ENCODE measurements around the gene URB1.
"Not testable (repeated sequence)": the region's sequence is repeated elsewhere in the genome, so short reads cannot be mapped to it uniquely, and the experiment has no call there.

Gene URB1

DNA sequence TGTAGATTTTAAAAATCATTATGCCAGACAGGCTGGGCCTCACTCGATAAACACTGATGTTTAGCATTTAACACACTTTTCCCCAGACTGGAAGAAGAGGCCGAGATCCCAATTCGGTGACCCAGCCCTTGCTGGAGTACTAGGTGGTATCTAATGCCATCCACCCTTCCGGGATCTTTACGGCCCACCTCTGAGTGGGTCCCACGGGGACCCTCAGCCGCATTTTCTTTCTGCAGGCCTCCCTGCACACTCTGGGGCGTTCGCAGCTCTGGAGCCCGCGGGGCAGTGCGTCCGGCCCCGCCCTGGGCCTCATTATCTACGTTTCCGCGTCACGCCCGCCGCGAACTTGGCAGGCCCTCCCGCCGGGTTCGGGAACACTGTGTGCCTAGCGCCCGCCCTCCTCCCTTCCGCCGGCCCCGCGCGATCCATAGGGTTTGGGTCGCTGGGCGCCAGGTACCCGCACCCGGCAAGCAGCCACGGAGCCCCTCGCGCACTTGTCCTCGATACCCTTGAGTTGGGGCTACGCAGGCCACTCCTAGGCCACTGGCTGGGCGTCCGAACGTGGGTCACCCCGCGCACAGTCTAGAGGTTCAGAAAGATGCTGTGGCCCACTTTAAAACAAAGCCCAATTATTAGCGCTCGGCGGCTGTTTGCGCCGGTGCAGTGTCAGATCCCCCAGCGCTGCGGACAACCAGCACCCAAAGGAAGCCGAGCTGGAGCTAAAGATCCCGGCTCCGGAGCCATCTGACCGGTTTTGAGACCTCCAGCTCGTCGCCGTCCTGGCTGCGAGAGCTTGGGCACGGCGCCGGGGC, 18.7 kb upstream of the URB1 start:
- DNase-seq (ENCODE audit: low read depth, low spot score) = no peak
- H3K27ac ChIP-seq (ENCODE audit: low read length) = no peak overlapping the region
- no CpG with 5 or more reads among the region's 63 CpGs for WGBS (ENCODE audit: insufficient coverage, insufficient read length)
- no peaks in the 10 kb centered on the region for H3K9me3 ChIP-seq (ENCODE audit: control insufficient read depth, insufficient read depth, low read length)
- peak overlapping the region; percentile 15; the same call in 1 of the 2 replicates for H3K4me3 ChIP-seq (ENCODE audit: low read length)
- H3K36me3 ChIP-seq (ENCODE audit: control insufficient read depth, insufficient read depth, low read length) = no peaks in the 10 kb centered on the region
- H3K27me3 ChIP-seq (ENCODE audit: control insufficient read depth, insufficient read depth, low read length) = peaks cover 28% of the 10 kb centered on the region; the same call in 1 of the 2 replicates
- H3K4me1 ChIP-seq (ENCODE audit: control insufficient read depth, insufficient read depth, low read length) = no peaks in the 10 kb centered on the region

DNA sequence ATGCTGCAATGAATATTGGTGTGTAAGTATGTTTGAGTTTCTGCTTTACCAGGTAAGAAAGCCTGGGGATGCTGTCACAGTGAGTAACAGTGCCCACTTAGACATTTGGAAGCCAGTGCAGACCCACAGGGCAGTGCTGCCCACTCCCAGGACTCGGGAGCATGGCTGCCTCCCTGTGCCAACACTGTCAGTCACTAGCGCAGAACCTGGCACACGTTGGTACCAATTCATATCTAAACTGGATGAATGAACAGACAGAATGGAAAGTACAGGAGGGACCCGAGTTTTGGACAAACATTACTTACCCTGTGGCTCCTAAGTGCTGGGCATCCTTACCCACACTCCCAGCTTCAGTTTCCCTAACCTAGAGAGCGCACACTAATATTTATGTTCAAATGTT, 18.1 kb upstream of the URB1 start:
- Histone ChIP-seq H3K4me3 (ENCODE audit: low read length) (no peak overlapping the region), H3K27me3 (ENCODE audit: control insufficient read depth, insufficient read depth, low read length) (peaks cover 28% of the 10 kb centered on the region; the same call in 1 of the 2 replicates), H3K27ac (ENCODE audit: low read length) (no peak overlapping the region), H3K9me3 (ENCODE audit: control insufficient read depth, insufficient read depth, low read length) (no peaks in the 10 kb centered on the region), H3K36me3 (ENCODE audit: control insufficient read depth, insufficient read depth, low read length) (no peaks in the 10 kb centered on the region), H3K4me1 (ENCODE audit: control insufficient read depth, insufficient read depth, low read length) (no peaks in the 10 kb centered on the region)
- DNase-seq (ENCODE audit: low read depth, low spot score) = no peak
- WGBS (ENCODE audit: insufficient coverage, insufficient read length) = no CpG with 5 or more reads among the region's 5 CpGs

DNA sequence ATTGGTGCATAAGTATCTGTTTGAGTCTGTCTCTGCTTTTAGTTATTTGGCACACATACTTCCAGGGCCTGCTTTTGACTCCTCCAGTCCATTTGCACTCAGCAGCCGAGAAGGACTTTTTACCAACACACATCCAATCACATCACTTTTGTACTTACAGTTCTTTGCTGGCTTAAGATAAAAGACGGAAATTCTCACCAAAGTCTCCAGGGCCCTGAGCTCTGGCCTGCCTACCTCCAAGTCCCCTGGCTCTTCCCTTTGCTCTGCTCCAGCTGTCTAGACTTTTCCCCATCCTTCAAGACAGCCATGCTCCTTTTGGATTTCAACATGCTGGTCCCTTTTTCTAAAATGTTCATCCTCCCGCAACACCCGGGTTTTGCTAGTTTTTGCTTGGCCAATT, 17.5 kb upstream of the URB1 start:
- DNase-seq (ENCODE audit: low read depth, low spot score) = no peak
- H3K27me3 ChIP-seq (ENCODE audit: control insufficient read depth, insufficient read depth, low read length) = peaks cover 28% of the 10 kb centered on the region; the same call in 1 of the 2 replicates
- H3K4me1 ChIP-seq (ENCODE audit: control insufficient read depth, insufficient read depth, low read length) = no peaks in the 10 kb centered on the region
- no peaks in the 10 kb centered on the region for H3K9me3 ChIP-seq (ENCODE audit: control insufficient read depth, insufficient read depth, low read length)
- H3K36me3 ChIP-seq (ENCODE audit: control insufficient read depth, insufficient read depth, low read length) = no peaks in the 10 kb centered on the region
- WGBS (ENCODE audit: insufficient coverage, insufficient read length) = no CpG with 5 or more reads among the region's 4 CpGs
- H3K4me3 ChIP-seq (ENCODE audit: low read length) = no peak overlapping the region
- H3K27ac ChIP-seq (ENCODE audit: low read length) = no peak overlapping the region

DNA sequence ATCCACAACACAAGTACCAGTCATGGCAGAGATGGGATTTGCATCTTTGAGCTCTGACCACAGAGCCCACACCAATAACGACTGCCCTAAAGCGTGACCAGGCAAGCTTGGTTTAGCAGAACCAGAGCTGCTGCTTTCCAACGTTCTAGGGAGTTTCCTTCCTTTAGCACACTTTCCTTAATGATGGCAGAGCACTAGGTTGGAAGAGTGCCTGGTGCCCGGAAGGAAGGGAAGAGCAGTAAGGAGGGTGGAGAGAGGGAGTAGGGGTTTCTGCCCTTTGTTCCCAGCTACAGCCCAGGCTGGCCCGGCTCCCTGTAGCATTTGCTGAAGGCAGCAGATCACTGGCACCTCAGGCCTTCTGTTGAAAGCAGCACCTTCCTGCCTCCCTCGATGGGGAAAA, 13.6 kb upstream of the URB1 start:
- Histone ChIP-seq H3K27ac (ENCODE audit: low read length) (no peak overlapping the region), H3K4me1 (ENCODE audit: control insufficient read depth, insufficient read depth, low read length) (no peaks in the 10 kb centered on the region), H3K36me3 (ENCODE audit: control insufficient read depth, insufficient read depth, low read length) (no peaks in the 10 kb centered on the region), H3K4me3 (ENCODE audit: low read length) (no peak overlapping the region), H3K27me3 (ENCODE audit: control insufficient read depth, insufficient read depth, low read length) (peaks cover 8% of the 10 kb centered on the region; the same call in 1 of the 2 replicates), H3K9me3 (ENCODE audit: control insufficient read depth, insufficient read depth, low read length) (no peaks in the 10 kb centered on the region)
- DNase-seq (ENCODE audit: low read depth, low spot score) = no peak
- no CpG with 5 or more reads among the region's 6 CpGs for WGBS (ENCODE audit: insufficient coverage, insufficient read length)

DNA sequence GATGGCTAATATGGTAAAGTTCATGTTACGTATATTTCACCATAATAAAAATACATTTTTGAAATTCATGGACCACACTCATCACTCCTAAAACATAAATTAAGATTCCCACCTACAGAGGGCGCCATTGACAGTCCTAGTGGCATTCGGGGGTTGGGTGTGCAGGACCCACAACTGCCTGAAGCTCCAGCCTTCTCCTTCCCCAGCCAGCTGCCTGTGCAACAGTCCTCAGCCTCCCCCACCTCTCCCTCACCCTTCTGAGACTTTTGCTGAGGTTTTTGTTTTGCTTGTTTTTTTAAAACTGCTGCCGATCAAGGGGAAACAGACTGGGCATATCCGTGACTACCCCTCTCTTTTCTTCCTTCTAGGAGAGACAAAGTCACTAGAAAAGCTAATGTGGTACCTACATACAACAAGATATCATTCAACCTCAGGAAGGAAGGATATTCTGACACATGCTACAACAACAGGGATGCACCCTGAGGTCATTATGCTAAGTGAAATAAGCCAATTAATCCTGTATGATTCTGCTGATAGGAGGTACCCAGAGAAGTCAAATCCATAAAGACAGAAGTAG, 10.5 kb upstream of the URB1 start:
- Histone ChIP-seq H3K36me3 (ENCODE audit: control insufficient read depth, insufficient read depth, low read length) (no peaks in the 10 kb centered on the region), H3K4me1 (ENCODE audit: control insufficient read depth, insufficient read depth, low read length) (no peaks in the 10 kb centered on the region), H3K27ac (ENCODE audit: low read length) (no peak overlapping the region), H3K4me3 (ENCODE audit: low read length) (no peak overlapping the region), H3K9me3 (ENCODE audit: control insufficient read depth, insufficient read depth, low read length) (no peaks in the 10 kb centered on the region), H3K27me3 (ENCODE audit: control insufficient read depth, insufficient read depth, low read length) (no peaks in the 10 kb centered on the region)
- no CpG with 5 or more reads among the region's 5 CpGs for WGBS (ENCODE audit: insufficient coverage, insufficient read length)
- no peak for DNase-seq (ENCODE audit: low read depth, low spot score)

DNA sequence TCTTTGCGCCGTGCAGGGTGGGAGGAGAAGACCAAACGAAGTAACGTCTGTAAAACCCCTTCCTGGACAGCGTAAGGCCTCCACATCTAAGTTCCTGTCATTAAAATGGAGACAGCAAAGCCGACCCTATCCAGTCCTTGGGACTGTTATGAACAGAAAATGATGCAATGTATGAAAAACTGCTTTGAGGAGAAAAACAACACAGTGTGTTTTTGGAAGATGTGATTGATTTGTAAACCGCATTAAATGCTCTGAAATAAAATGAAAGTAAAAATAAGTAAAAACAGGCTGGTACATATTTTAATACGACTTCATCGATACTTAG, 827 bp upstream of the URB1 start:
- no peak overlapping the region for H3K27ac ChIP-seq (ENCODE audit: low read length)
- WGBS (ENCODE audit: insufficient coverage, insufficient read length) = no CpG with 5 or more reads among the region's 9 CpGs

DNA sequence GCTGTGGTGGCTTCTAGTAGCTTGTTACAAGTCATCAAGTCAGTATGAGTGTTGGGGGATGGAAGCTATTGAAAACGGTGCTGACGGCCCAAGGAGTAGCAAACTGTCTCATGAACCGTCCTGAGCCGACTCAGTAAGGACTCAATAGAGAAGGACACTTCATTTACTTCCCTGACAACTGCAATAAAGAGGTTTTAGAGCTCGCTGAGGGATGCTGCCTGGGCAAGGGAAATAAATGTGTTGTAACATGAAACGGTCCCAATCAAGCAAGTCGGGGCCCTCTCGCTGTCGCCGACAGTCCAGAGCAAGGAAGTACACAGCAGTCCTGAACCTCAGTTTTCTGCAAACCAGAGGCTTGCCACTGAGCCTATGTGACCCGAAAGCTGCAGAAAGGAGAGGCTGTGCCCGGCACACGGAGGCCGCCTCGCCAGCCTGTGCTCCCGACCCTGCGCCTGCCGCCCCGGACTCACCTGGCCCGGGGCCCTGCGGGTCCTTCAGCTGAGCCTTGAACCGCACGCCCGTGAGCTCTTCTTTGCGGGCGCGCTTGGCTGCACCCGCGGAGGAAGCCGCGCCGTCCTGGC, 423 bp downstream of the URB1 start:
- H3K27me3 ChIP-seq (ENCODE audit: control insufficient read depth, insufficient read depth, low read length) = no peaks in the 10 kb centered on the region
- H3K36me3 ChIP-seq (ENCODE audit: control insufficient read depth, insufficient read depth, low read length) = no peaks in the 10 kb centered on the region
- H3K4me3 ChIP-seq (ENCODE audit: low read length) = peak overlapping the region; percentile 82
- H3K27ac ChIP-seq (ENCODE audit: low read length) = no peak overlapping the region
- no peak for DNase-seq (ENCODE audit: low read depth, low spot score)
- H3K4me1 ChIP-seq (ENCODE audit: control insufficient read depth, insufficient read depth, low read length) = no peaks in the 10 kb centered on the region
- no peaks in the 10 kb centered on the region for H3K9me3 ChIP-seq (ENCODE audit: control insufficient read depth, insufficient read depth, low read length)
- no CpG with 5 or more reads among the region's 32 CpGs for WGBS (ENCODE audit: insufficient coverage, insufficient read length)

More for the DNA sequence above, 827 bp upstream of the URB1 start:
- Histone ChIP-seq H3K9me3 (ENCODE audit: control insufficient read depth, insufficient read depth, low read length) (no peaks in the 10 kb centered on the region), H3K4me1 (ENCODE audit: control insufficient read depth, insufficient read depth, low read length) (no peaks in the 10 kb centered on the region), H3K27me3 (ENCODE audit: control insufficient read depth, insufficient read depth, low read length) (no peaks in the 10 kb centered on the region), H3K4me3 (ENCODE audit: low read length) (no peak overlapping the region), H3K36me3 (ENCODE audit: control insufficient read depth, insufficient read depth, low read length) (no peaks in the 10 kb centered on the region)
- DNase-seq (ENCODE audit: low read depth, low spot score) = no peak

DNA sequence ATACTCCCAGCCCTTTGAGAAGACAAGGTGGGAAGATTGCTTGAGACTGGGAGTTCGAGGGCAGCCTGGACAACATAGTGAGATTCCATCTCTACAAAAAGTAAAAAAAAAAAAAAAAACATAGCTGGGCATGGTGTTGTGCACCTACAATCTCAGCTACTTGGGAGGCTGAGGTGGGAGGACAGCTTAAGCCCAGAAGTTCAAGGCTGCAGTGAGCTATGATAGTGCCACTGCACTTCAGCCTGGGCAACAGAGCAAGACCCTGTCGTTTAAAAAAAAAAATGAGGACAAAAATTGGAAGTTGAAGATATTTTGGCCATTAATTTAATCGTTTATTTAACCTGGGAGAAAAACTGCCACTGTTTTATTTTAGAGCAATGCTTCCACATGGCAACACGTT, 1.1 kb downstream of the URB1 start:
- H3K4me1 ChIP-seq (ENCODE audit: control insufficient read depth, insufficient read depth, low read length) = no peaks in the 10 kb centered on the region
- no peak overlapping the region; the same call in 1 of the 2 replicates for H3K4me3 ChIP-seq (ENCODE audit: low read length)
- DNase-seq (ENCODE audit: low read depth, low spot score) = no peak
- no CpG with 5 or more reads among the region's 4 CpGs for WGBS (ENCODE audit: insufficient coverage, insufficient read length)
- no peaks in the 10 kb centered on the region for H3K9me3 ChIP-seq (ENCODE audit: control insufficient read depth, insufficient read depth, low read length)
- H3K27ac ChIP-seq (ENCODE audit: low read length) = no peak overlapping the region
- no peaks in the 10 kb centered on the region for H3K27me3 ChIP-seq (ENCODE audit: control insufficient read depth, insufficient read depth, low read length)
- no peaks in the 10 kb centered on the region for H3K36me3 ChIP-seq (ENCODE audit: control insufficient read depth, insufficient read depth, low read length)

DNA sequence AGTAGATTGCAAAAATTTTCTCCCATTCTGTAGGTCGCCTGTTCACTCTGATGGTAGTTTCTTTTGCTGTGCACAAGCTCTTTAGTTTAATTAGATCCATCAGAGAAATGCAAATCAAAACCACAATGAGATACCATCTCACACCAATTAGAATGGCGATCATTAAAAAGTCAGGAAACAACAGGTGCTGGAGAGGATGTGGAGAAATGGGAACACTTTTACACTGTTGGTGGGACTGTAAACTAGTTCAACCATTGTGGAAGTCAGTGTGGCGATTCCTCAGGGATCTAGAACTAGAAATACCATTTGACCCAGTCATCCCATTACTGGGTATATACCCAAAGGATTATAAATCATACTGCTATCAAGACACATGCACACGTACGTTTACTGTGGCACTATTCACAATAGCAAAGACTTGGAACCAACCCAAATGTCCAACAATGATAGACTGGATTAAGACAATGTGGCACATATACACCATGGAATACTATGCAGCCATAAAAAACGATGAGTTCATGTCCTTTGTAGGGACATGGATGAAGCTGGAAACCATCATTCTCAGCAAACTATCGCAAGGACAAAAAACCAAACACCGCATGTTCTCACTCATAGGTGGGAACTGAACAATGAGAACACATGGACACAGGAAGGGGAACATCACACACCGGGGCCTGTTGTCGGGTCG, 2.1 kb downstream of the URB1 start:
- not testable (repeated sequence) for DNase-seq (ENCODE audit: low read depth, low spot score); H3K27ac ChIP-seq (ENCODE audit: low read length); H3K4me3 ChIP-seq (ENCODE audit: low read length); H3K36me3 ChIP-seq (ENCODE audit: control insufficient read depth, insufficient read depth, low read length); H3K9me3 ChIP-seq (ENCODE audit: control insufficient read depth, insufficient read depth, low read length); H3K27me3 ChIP-seq (ENCODE audit: control insufficient read depth, insufficient read depth, low read length); H3K4me1 ChIP-seq (ENCODE audit: control insufficient read depth, insufficient read depth, low read length)
- WGBS (ENCODE audit: insufficient coverage, insufficient read length) = no CpG with 5 or more reads among the region's 11 CpGs

DNA sequence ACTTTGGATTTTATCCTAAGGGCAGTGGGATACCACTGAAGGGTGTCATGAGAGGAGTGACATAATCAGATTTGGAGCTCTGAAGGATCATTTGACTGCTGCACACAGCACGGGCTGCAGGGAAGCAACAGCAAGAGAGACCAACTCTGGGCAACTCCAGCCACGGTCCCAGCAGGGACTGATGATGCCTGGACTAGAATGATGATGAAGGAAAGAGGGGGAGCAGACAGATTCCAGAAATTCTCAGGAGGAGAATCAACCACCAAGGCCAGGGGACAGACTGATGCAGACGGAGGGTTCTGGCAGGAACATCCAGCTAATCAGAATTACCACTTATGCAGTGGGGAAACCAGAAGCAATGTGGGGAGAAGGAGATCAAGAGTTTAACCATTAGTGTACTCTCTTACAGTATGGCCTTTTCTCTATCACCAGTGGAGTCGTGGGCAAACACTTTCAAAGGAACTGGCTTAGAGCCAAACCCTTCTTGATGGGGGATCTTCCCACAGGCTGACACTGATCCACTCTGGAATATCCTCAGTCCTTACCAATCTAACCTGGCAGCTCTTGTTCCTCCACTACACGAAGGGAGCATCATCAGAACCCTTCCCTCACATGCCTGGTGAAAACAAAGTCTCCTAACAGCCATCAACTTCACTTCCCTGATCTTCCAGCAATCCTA, 3.3 kb downstream of the URB1 start:
- H3K4me3 ChIP-seq (ENCODE audit: low read length) = no peak overlapping the region
- DNase-seq (ENCODE audit: low read depth, low spot score) = no peak
- WGBS (ENCODE audit: insufficient coverage, insufficient read length) = no CpG with 5 or more reads among the region's 5 CpGs
- H3K27ac ChIP-seq (ENCODE audit: low read length) = no peak overlapping the region
- H3K27me3 ChIP-seq (ENCODE audit: control insufficient read depth, insufficient read depth, low read length) = no peaks in the 10 kb centered on the region
- H3K36me3 ChIP-seq (ENCODE audit: control insufficient read depth, insufficient read depth, low read length) = no peaks in the 10 kb centered on the region
- H3K9me3 ChIP-seq (ENCODE audit: control insufficient read depth, insufficient read depth, low read length) = no peaks in the 10 kb centered on the region
- no peaks in the 10 kb centered on the region for H3K4me1 ChIP-seq (ENCODE audit: control insufficient read depth, insufficient read depth, low read length)

All from iPS DF 6.9 (cell line).